OCI-LY3 (cell line): ENCODE results near the gene ZCCHC2.

Experiments used
- H2AFZ ChIP-seq: fragments of 200-600, 300-600 bp; shearing (Covaris generic); 2 replicates; pipeline ENCODE4 v1.6.0; 2014; ENCODE audit warnings: antibody characterized with exemption, low read depth, low read length
- H3K27ac ChIP-seq: fragments of 200-600, 300-600 bp; sonication (generic); 2 replicates; pipeline ENCODE4 v1.5.1; 2014; ENCODE audit warnings: mild to moderate bottlenecking, low read length, moderate library complexity, mixed read lengths
- H3K27me3 ChIP-seq: fragments of 200-600, 300-600 bp; sonication (generic); 2 replicates; pipeline ENCODE4 v1.6.1; 2014; ENCODE audit warnings: low read depth, low read length, mixed read lengths
- H3K36me3 ChIP-seq: fragments of 200-600, 300-600 bp; sonication (generic); replicated peaks from 2 replicates; pipeline ENCODE3; 2014; ENCODE audit warnings: low read depth, low read length, mixed read lengths
- H3K4me1 ChIP-seq: fragments of 300-600, 200-600 bp; sonication (generic); 2 replicates; pipeline ENCODE4 v1.6.1; 2014; ENCODE audit warnings: low read length, mixed read lengths
- H3K4me2 ChIP-seq: fragments of 200-600, 300-600 bp; sonication (generic); 2 replicates; pipeline ENCODE4 v1.6.1; 2014; ENCODE audit warnings: low read length, mixed read lengths
- H3K4me3 ChIP-seq: fragments of 300-600, 200-600 bp; sonication (generic); 2 replicates; pipeline ENCODE4 v1.5.1; 2014; ENCODE audit warnings: antibody characterized with exemption, mild to moderate bottlenecking, low read length, moderate library complexity
- H3K79me2 ChIP-seq: fragments of 300-600, 200-600 bp; shearing (Covaris generic); 2 replicates; pipeline ENCODE4 v1.6.1; 2014; ENCODE audit warnings: mild to moderate bottlenecking, low read length, mixed read lengths
- H3K9ac ChIP-seq: fragments of 300-600, 200-600 bp; shearing (Covaris generic); 2 replicates; pipeline ENCODE4 v1.6.0; 2014; ENCODE audit warnings: mild to moderate bottlenecking, low read length, moderate library complexity
- H3K9me3 ChIP-seq: fragments of 200-600, 300-600 bp; shearing (Covaris generic); 2 replicates; pipeline ENCODE4 v1.6.1; 2014; ENCODE audit warnings: low read length, mixed read lengths; ENCODE audit not compliant: insufficient read depth
- H4K20me1 ChIP-seq: fragments of 200-600, 300-600 bp; sonication (generic); 2 replicates; pipeline ENCODE4 v1.6.1; 2016; ENCODE audit warnings: low read length, mixed read lengths; ENCODE audit not compliant: insufficient read depth
- CTCF ChIP-seq: fragments of 200-600, 300-600 bp; sonication (generic); IDR thresholded peaks from 2 replicates; pipeline ENCODE4 v1.5.1; 2014; ENCODE audit warnings: antibody characterized with exemption, low read length, low read depth
- EZH2phosphoT487 ChIP-seq: fragments of 200-600 bp; shearing (Covaris generic); IDR thresholded peaks from 2 replicates; pipeline ENCODE4 v1.6.1; 2018; ENCODE audit warnings: antibody characterized with exemption, mixed run types, low read depth

The ZCCHC2 gene

GRCh38 chr18:62564044-62564443 is 41.2 kb downstream of the ZCCHC2 start:
- H3K9me3 ChIP-seq, result no peaks in the 10 kb centered on the region
- H3K9ac ChIP-seq, result no peak overlapping the region
- no peak overlapping the region for H3K27ac ChIP-seq
- H2AFZ ChIP-seq, result no peak overlapping the region
- H3K4me2 ChIP-seq, result no peak overlapping the region
- TF ChIP-seq EZH2phosphoT487 (no peak), CTCF (no peak)
- no peaks in the 10 kb centered on the region for H3K79me2 ChIP-seq
- no peaks in the 10 kb centered on the region for H3K4me1 ChIP-seq
- H3K36me3 ChIP-seq, result peaks cover 56% of the 10 kb centered on the region
- no peaks in the 10 kb centered on the region for H4K20me1 ChIP-seq
- H3K27me3 ChIP-seq, result no peaks in the 10 kb centered on the region
- H3K4me3 ChIP-seq, result no peak overlapping the region

- H3K27me3 ChIP-seq, result no peaks in the 10 kb centered on the region
- peak; percentile 45 for TF ChIP-seq CTCF
- no peak for TF ChIP-seq EZH2phosphoT487
- no peak overlapping the region for H3K4me3 ChIP-seq
- peaks cover 62% of the 10 kb centered on the region for H3K36me3 ChIP-seq
- H4K20me1 ChIP-seq, result no peaks in the 10 kb centered on the region
- no peak overlapping the region for H3K9ac ChIP-seq
- peaks cover 10% of the 10 kb centered on the region for H3K4me1 ChIP-seq
- H3K79me2 ChIP-seq, result no peaks in the 10 kb centered on the region
- no peak overlapping the region for H3K4me2 ChIP-seq
- H2AFZ ChIP-seq, result no peak overlapping the region
- H3K9me3 ChIP-seq, result no peaks in the 10 kb centered on the region; the same call in 1 of the 2 replicates
- no peak overlapping the region for H3K27ac ChIP-seq
Measured at GRCh38 chr18:62566199-62566598, 43.4 kb downstream of the ZCCHC2 start.

- H3K4me1 ChIP-seq, result peaks cover 16% of the 10 kb centered on the region
- peaks cover 63% of the 10 kb centered on the region for H3K36me3 ChIP-seq
- H3K79me2 ChIP-seq, result no peaks in the 10 kb centered on the region
- H4K20me1 ChIP-seq, result no peaks in the 10 kb centered on the region
- H3K27ac ChIP-seq, result no peak overlapping the region
- no peak overlapping the region for H2AFZ ChIP-seq
- no peak overlapping the region for H3K4me3 ChIP-seq
- TF ChIP-seq CTCF, result no peak
- no peak for TF ChIP-seq EZH2phosphoT487
- no peak overlapping the region for H3K9ac ChIP-seq
- no peaks in the 10 kb centered on the region for H3K27me3 ChIP-seq
- no peaks in the 10 kb centered on the region; the same call in 1 of the 2 replicates for H3K9me3 ChIP-seq
- H3K4me2 ChIP-seq, result no peak overlapping the region
Measured at GRCh38 chr18:62566818-62567217, 44.0 kb downstream of the ZCCHC2 start.

GRCh38 chr18:62569081-62569655 is 46.3 kb downstream of the ZCCHC2 start:
- Histone ChIP-seq H2AFZ (no peak overlapping the region), H3K4me3 (no peak overlapping the region), H4K20me1 (no peaks in the 10 kb centered on the region), H3K27me3 (no peaks in the 10 kb centered on the region), H3K4me2 (no peak overlapping the region), H3K27ac (no peak overlapping the region), H3K4me1 (peaks cover 21% of the 10 kb centered on the region), H3K36me3 (peaks cover 73% of the 10 kb centered on the region), H3K9me3 (no peaks in the 10 kb centered on the region; the same call in 1 of the 2 replicates), H3K9ac (no peak overlapping the region), H3K79me2 (no peaks in the 10 kb centered on the region)
- TF ChIP-seq EZH2phosphoT487 (no peak), CTCF (no peak)
